GM23338 (cell line): Measurements from ENCODE around the gene PCDHGA1. TPM values are rescaled to one million over a fixed set of nuclear protein-coding genes. Genes with fewer than 3 reads are reported as not detected.

Experiments used
- ATAC-seq: fragments of 200-7000 bp; cut with Tn5 transposase; 3 replicates; pipeline ENCODE4 v1.9.1; 2020
- DNase-seq: peaks from one replicate; pipeline ENCODE4 v3.0.0-alpha.2; 2015; ENCODE audit warnings: low spot score
- H2AFZ ChIP-seq: fragments of 200-600 bp; sonication (generic); 2 replicates; pipeline ENCODE4 v1.8.0; 2016; ENCODE audit warnings: antibody characterized with exemption, mild to moderate bottlenecking, moderate library complexity
- H3F3A ChIP-seq: fragments of 200-600 bp; sonication (generic); replicated peaks from 2 replicates; pipeline ENCODE4 v1.8.0; 2017; ENCODE audit warnings: antibody characterized with exemption, mixed run types, low read depth
- H3K27ac ChIP-seq: fragments of 200-600 bp; sonication (generic); 2 replicates; pipeline ENCODE4 v1.6.1; 2016; ENCODE audit warnings: low read depth
- H3K27me3 ChIP-seq: fragments of 200-600 bp; sonication (generic); 2 replicates; pipeline ENCODE4 v1.8.0; 2016; ENCODE audit warnings: mild to moderate bottlenecking, mixed run types, moderate library complexity; ENCODE audit not compliant: insufficient read depth
- H3K36me3 ChIP-seq: fragments of 200-600 bp; sonication (generic); 2 replicates; pipeline ENCODE4 v1.8.0; 2016; ENCODE audit warnings: mild to moderate bottlenecking; ENCODE audit not compliant: insufficient read depth
- H3K4me1 ChIP-seq: fragments of 200-600 bp; sonication (generic); 2 replicates; pipeline ENCODE4 v1.8.0; 2016; ENCODE audit warnings: mild to moderate bottlenecking, moderate library complexity; ENCODE audit not compliant: insufficient read depth
- H3K4me2 ChIP-seq: fragments of 200-600 bp; sonication (generic); 2 replicates; pipeline ENCODE4 v1.7.1; 2017; ENCODE audit warnings: mixed run types
- H3K4me3 ChIP-seq: fragments of 200-600 bp; sonication (generic); 2 replicates; pipeline ENCODE4 v1.6.1; 2016; ENCODE audit warnings: mixed run types
- H3K79me2 ChIP-seq: fragments of 200-600 bp; sonication (generic); replicated peaks from 2 replicates; pipeline ENCODE4 v1.8.0; 2017; ENCODE audit warnings: mild to moderate bottlenecking; ENCODE audit not compliant: insufficient read depth
- H3K9me2 ChIP-seq: fragments of 200-600 bp; sonication (generic); 2 replicates; pipeline ENCODE4 v1.8.0; 2017; ENCODE audit not compliant: insufficient read depth
- H4K20me1 ChIP-seq: fragments of 200-600 bp; sonication (generic); replicated peaks from 2 replicates; pipeline ENCODE4 v1.8.0; 2017; ENCODE audit warnings: mild to moderate bottlenecking; ENCODE audit not compliant: insufficient read depth
- H3K27ac Mint-ChIP-seq: 2 replicates; pipeline ENCODE4 v1.8.0; 2020; ENCODE audit warnings: inconsistent platforms, mild to moderate bottlenecking, moderate library complexity, mixed read lengths
- H3K27me3 Mint-ChIP-seq: 3 replicates; pipeline ENCODE4 v1.8.0; 2022; ENCODE audit warnings: low read depth, mild to moderate bottlenecking, moderate library complexity, mixed read lengths, inconsistent platforms; ENCODE audit not compliant: insufficient read depth, poor library complexity
- H3K36me3 Mint-ChIP-seq: 3 replicates; pipeline ENCODE4 v1.8.0; 2021; ENCODE audit warnings: low read depth, mild to moderate bottlenecking, inconsistent platforms, moderate library complexity, mixed read lengths
- H3K4me1 Mint-ChIP-seq: 3 replicates; pipeline ENCODE4 v1.8.0; 2020; ENCODE audit warnings: mild to moderate bottlenecking, inconsistent platforms, mixed read lengths
- H3K4me3 Mint-ChIP-seq: 3 replicates; pipeline ENCODE4 v1.8.0; 2021; ENCODE audit warnings: moderate library complexity, mild to moderate bottlenecking, inconsistent platforms, mixed read lengths
- H3K9me3 Mint-ChIP-seq: 3 replicates; pipeline ENCODE4 v1.8.0; 2020; ENCODE audit warnings: moderate library complexity, mild to moderate bottlenecking, inconsistent platforms, mixed read lengths
- CREB1 ChIP-seq: fragments of 250-450 bp; sonication (Bioruptor Pico); IDR thresholded peaks from 2 replicates; pipeline ENCODE4 v1.5.0; 2020; ENCODE audit warnings: low read depth, mild to moderate bottlenecking, moderate library complexity
- EZH2 ChIP-seq: fragments of 200-600 bp; sonication (generic); IDR thresholded peaks from one replicate; pipeline ENCODE4 v1.8.0; 2017; ENCODE audit warnings: antibody characterized with exemption, mild to moderate bottlenecking, low read depth; ENCODE audit not compliant: unreplicated experiment
- EZH2phosphoT487 ChIP-seq: fragments of 200-600 bp; sonication (generic); IDR thresholded peaks from one replicate; pipeline ENCODE4 v1.8.1; 2018; ENCODE audit warnings: antibody characterized with exemption; ENCODE audit not compliant: unreplicated experiment
- POLR2AphosphoS5 ChIP-seq: IDR thresholded peaks from 2 replicates; pipeline ENCODE4 v1.6.1; 2016; ENCODE audit warnings: antibody characterized with exemption, low read depth
- STAT1 ChIP-seq: IDR thresholded peaks from one replicate; pipeline ENCODE4 v1.6.1; 2016; ENCODE audit warnings: antibody characterized with exemption; ENCODE audit not compliant: unreplicated experiment
- ZNF331 ChIP-seq: fragments of 250-450 bp; sonication (Bioruptor Pico); IDR thresholded peaks from 2 replicates; pipeline ENCODE4 v1.5.0; 2020; ENCODE audit warnings: low read depth, mild to moderate bottlenecking, moderate library complexity
- polyA plus RNA-seq: library from polyadenylated mRNA; unstranded; fragments of >200 nt; fragmentation: Nextera tagmentation; extraction: Ambion mirVana; gene quantifications from 2 replicates; pipeline ENCODE4 v1.2.1, GENCODE V29; 2016
- total RNA-seq: library from RNA; depleted of rRNA; stranded (reverse); fragments of >200 nt; shearing (Covaris generic); gene quantifications from 2 replicates; pipeline ENCODE4 v1.2.3, GENCODE V29; 2014
- TF ChIP-seq, protein P1 (sequence below): fragments of 250-450 bp; sonication (Bioruptor Pico); IDR thresholded peaks from 2 replicates; pipeline ENCODE4 v1.5.0; 2020; ENCODE audit warnings: mild to moderate bottlenecking, moderate library complexity
- TF ChIP-seq, protein P2 (sequence below): IDR thresholded peaks from one replicate; pipeline ENCODE4 v1.6.1; 2018; ENCODE audit warnings: antibody characterized with exemption; ENCODE audit not compliant: unreplicated experiment
- TF ChIP-seq, protein P3 (sequence below): IDR thresholded peaks from 2 replicates; pipeline ENCODE4 v1.6.1; 2016; ENCODE audit warnings: antibody characterized with exemption
- TF ChIP-seq, protein P4 (sequence below), 2 experiments: fragments of 200-600 bp in 1 of 2; sonication (generic) in 1 of 2; conservative IDR thresholded peaks; 2 replicates each; pipeline versions ENCODE4 v1.5.1 to v1.6.1; 2016 to 2017; ENCODE audit warnings: antibody characterized with exemption in 2 of 2, low read depth in 2 of 2, mild to moderate bottlenecking in 2 of 2, moderate library complexity in 1 of 2

Gene PCDHGA1
- total and polyA plus RNA-seq, 2 experiments from 2014 or later: 0.39 to 1.7 TPM

DNA sequence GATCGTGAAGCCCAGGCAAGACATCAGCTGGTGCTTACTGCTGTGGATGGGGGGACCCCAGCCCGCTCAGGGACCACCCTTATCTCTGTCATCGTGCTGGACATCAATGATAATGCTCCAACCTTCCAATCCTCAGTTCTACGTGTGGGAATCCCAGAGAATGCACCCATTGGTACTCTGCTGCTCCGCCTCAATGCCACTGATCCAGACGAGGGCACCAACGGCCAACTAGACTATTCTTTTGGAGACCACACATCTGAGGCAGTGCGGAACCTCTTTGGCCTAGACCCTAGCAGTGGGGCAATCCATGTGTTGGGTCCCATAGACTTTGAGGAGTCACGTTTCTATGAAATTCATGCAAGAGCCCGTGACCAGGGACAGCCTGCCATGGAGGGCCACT lies 159.5 kb downstream of the PCDHGA1 start (continued):
- TF ChIP-seq, protein P1, sequence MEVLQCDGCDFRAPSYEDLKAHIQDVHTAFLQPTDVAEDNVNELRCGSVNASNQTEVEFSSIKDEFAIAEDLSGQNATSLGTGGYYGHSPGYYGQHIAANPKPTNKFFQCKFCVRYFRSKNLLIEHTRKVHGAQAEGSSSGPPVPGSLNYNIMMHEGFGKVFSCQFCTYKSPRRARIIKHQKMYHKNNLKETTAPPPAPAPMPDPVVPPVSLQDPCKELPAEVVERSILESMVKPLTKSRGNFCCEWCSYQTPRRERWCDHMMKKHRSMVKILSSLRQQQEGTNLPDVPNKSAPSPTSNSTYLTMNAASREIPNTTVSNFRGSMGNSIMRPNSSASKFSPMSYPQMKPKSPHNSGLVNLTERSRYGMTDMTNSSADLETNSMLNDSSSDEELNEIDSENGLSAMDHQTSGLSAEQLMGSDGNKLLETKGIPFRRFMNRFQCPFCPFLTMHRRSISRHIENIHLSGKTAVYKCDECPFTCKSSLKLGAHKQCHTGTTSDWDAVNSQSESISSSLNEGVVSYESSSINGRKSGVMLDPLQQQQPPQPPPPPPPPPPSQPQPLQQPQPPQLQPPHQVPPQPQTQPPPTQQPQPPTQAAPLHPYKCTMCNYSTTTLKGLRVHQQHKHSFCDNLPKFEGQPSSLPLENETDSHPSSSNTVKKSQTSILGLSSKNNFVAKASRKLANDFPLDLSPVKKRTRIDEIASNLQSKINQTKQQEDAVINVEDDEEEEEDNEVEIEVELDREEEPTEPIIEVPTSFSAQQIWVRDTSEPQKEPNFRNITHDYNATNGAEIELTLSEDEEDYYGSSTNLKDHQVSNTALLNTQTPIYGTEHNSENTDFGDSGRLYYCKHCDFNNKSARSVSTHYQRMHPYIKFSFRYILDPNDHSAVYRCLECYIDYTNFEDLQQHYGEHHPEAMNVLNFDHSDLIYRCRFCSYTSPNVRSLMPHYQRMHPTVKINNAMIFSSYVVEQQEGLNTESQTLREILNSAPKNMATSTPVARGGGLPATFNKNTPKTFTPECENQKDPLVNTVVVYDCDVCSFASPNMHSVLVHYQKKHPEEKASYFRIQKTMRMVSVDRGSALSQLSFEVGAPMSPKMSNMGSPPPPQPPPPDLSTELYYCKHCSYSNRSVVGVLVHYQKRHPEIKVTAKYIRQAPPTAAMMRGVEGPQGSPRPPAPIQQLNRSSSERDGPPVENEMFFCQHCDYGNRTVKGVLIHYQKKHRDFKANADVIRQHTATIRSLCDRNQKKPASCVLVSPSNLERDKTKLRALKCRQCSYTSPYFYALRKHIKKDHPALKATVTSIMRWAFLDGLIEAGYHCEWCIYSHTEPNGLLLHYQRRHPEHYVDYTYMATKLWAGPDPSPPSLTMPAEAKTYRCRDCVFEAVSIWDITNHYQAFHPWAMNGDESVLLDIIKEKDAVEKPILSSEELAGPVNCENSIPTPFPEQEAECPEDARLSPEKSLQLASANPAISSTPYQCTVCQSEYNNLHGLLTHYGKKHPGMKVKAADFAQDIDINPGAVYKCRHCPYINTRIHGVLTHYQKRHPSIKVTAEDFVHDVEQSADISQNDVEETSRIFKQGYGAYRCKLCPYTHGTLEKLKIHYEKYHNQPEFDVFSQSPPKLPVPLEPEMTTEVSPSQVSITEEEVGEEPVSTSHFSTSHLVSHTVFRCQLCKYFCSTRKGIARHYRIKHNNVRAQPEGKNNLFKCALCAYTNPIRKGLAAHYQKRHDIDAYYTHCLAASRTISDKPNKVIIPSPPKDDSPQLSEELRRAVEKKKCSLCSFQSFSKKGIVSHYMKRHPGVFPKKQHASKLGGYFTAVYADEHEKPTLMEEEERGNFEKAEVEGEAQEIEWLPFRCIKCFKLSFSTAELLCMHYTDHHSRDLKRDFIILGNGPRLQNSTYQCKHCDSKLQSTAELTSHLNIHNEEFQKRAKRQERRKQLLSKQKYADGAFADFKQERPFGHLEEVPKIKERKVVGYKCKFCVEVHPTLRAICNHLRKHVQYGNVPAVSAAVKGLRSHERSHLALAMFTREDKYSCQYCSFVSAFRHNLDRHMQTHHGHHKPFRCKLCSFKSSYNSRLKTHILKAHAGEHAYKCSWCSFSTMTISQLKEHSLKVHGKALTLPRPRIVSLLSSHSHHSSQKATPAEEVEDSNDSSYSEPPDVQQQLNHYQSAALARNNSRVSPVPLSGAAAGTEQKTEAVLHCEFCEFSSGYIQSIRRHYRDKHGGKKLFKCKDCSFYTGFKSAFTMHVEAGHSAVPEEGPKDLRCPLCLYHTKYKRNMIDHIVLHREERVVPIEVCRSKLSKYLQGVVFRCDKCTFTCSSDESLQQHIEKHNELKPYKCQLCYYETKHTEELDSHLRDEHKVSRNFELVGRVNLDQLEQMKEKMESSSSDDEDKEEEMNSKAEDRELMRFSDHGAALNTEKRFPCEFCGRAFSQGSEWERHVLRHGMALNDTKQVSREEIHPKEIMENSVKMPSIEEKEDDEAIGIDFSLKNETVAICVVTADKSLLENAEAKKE (CRISPR knock-in tag): no peak
- TF ChIP-seq ZNF331 (CRISPR knock-in tag) (no peak), POLR2AphosphoS5 (no peak)

DNA sequence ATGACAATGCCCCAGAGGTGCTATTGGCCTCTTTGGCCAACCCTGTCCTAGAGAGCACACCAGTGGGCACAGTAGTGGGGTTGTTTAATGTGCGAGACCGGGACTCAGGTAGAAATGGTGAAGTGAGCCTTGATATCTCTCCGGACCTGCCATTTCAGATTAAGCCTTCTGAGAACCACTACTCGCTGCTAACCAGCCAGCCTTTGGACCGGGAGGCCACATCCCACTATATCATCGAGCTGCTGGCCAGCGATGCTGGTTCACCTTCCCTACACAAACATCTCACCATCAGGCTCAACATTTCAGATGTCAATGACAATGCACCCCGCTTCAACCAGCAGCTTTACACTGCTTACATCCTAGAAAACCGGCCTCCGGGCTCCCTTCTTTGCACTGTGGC lies 160.0 kb downstream of the PCDHGA1 start:
- H3K27ac ChIP-seq: no peak overlapping the region
- Mint-ChIP-seq H3K4me3 (no peak overlapping the region; the same call in 2 of the 3 replicates), H3K27ac (no peak overlapping the region)
- TF ChIP-seq EZH2phosphoT487 (no peak), CREB1 (CRISPR knock-in tag) (no peak), POLR2AphosphoS5 (no peak), STAT1 (no peak), ZNF331 (CRISPR knock-in tag) (no peak), EZH2 (no peak)
- TF ChIP-seq, protein P2, sequence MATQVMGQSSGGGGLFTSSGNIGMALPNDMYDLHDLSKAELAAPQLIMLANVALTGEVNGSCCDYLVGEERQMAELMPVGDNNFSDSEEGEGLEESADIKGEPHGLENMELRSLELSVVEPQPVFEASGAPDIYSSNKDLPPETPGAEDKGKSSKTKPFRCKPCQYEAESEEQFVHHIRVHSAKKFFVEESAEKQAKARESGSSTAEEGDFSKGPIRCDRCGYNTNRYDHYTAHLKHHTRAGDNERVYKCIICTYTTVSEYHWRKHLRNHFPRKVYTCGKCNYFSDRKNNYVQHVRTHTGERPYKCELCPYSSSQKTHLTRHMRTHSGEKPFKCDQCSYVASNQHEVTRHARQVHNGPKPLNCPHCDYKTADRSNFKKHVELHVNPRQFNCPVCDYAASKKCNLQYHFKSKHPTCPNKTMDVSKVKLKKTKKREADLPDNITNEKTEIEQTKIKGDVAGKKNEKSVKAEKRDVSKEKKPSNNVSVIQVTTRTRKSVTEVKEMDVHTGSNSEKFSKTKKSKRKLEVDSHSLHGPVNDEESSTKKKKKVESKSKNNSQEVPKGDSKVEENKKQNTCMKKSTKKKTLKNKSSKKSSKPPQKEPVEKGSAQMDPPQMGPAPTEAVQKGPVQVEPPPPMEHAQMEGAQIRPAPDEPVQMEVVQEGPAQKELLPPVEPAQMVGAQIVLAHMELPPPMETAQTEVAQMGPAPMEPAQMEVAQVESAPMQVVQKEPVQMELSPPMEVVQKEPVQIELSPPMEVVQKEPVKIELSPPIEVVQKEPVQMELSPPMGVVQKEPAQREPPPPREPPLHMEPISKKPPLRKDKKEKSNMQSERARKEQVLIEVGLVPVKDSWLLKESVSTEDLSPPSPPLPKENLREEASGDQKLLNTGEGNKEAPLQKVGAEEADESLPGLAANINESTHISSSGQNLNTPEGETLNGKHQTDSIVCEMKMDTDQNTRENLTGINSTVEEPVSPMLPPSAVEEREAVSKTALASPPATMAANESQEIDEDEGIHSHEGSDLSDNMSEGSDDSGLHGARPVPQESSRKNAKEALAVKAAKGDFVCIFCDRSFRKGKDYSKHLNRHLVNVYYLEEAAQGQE: no peak
- TF ChIP-seq, protein P3, sequence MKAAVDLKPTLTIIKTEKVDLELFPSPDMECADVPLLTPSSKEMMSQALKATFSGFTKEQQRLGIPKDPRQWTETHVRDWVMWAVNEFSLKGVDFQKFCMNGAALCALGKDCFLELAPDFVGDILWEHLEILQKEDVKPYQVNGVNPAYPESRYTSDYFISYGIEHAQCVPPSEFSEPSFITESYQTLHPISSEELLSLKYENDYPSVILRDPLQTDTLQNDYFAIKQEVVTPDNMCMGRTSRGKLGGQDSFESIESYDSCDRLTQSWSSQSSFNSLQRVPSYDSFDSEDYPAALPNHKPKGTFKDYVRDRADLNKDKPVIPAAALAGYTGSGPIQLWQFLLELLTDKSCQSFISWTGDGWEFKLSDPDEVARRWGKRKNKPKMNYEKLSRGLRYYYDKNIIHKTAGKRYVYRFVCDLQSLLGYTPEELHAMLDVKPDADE: no peak
- TF ChIP-seq, protein P4, sequence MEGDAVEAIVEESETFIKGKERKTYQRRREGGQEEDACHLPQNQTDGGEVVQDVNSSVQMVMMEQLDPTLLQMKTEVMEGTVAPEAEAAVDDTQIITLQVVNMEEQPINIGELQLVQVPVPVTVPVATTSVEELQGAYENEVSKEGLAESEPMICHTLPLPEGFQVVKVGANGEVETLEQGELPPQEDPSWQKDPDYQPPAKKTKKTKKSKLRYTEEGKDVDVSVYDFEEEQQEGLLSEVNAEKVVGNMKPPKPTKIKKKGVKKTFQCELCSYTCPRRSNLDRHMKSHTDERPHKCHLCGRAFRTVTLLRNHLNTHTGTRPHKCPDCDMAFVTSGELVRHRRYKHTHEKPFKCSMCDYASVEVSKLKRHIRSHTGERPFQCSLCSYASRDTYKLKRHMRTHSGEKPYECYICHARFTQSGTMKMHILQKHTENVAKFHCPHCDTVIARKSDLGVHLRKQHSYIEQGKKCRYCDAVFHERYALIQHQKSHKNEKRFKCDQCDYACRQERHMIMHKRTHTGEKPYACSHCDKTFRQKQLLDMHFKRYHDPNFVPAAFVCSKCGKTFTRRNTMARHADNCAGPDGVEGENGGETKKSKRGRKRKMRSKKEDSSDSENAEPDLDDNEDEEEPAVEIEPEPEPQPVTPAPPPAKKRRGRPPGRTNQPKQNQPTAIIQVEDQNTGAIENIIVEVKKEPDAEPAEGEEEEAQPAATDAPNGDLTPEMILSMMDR (conservative IDR thresholded peaks at IDR 0.05; ENCODE audit: low read depth in 2 of 2): no peak

More for the DNA sequence above, 160.0 kb downstream of the PCDHGA1 start:
- H3K27me3 ChIP-seq: peaks cover 78% of the 10 kb centered on the region
- no peak overlapping the region for H2AFZ ChIP-seq
- 0 out of 2 replicates have a peak, but pooled peaks cover 7% of the 10 kb centered on the region for H3F3A ChIP-seq
- no peak overlapping the region for H3K4me2 ChIP-seq
- Mint-ChIP-seq H3K9me3 (no peaks in the 10 kb centered on the region), H3K4me1 (peaks cover 47% of the 10 kb centered on the region), H3K27me3 (peaks cover 64% of the 10 kb centered on the region), H3K36me3 (peaks cover 17% of the 10 kb centered on the region)
- ATAC-seq (no peak), DNase-seq (no peak)
- H4K20me1 ChIP-seq: peaks cover 3% of the 10 kb centered on the region; the same call in 1 of the 2 replicates
- no peaks in the 10 kb centered on the region for H3K79me2 ChIP-seq
- peaks cover 32% of the 10 kb centered on the region for H3K4me1 ChIP-seq
- no peaks in the 10 kb centered on the region for H3K36me3 ChIP-seq
- H3K9me2 ChIP-seq: no peaks in the 10 kb centered on the region
- no peak overlapping the region for H3K4me3 ChIP-seq
